Neural cell (in vitro differentiated cells): ENCODE data around the gene KRTAP2-2.

ENCODE experiments used
- EP300 ChIP-seq: fragments of 450-650 bp; conservative IDR thresholded peaks from 2 replicates; pipeline ENCODE4 v1.6.1; 2014; ENCODE audit warnings: antibody characterized with exemption, mild to moderate bottlenecking, moderate library complexity; ENCODE audit not compliant: poor library complexity, severe bottlenecking
- EZH2 ChIP-seq: fragments of 200-600, 300-800 bp; shearing (Covaris generic), sonication (generic); IDR thresholded peaks from 2 replicates; pipeline ENCODE4 v1.6.1; 2014; ENCODE audit warnings: antibody characterized with exemption, low read length, borderline replicate concordance, mild to moderate bottlenecking; ENCODE audit not compliant: insufficient read depth, poor library complexity, severe bottlenecking
- TF ChIP-seq, protein P1 (sequence below): fragments of 450-650 bp; IDR thresholded peaks from 2 replicates; pipeline ENCODE4 v1.5.1; 2014; ENCODE audit warnings: antibody characterized with exemption, mild to moderate bottlenecking, moderate library complexity; ENCODE audit not compliant: poor library complexity, severe bottlenecking

DNA sequence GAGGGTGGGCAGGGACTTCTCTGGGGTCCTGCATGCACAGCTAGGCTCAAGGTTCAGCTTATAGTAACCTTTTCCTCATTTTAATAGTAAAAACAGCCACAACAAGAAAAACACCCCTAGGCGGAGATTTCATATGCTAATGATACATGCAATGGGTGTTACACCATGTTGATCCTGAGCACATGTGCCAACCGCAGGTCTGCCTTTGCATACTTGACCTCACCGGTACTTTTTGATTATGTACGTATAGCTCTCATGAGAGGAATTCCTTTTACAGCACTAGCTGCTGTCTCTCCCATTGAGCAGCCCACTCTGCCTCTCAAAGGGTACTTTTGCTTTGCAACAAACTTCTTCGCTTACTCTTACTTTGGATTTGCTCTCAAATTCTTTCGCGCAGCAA lies 41.0 kb upstream of the KRTAP2-2 start:
- TF ChIP-seq, protein P1, sequence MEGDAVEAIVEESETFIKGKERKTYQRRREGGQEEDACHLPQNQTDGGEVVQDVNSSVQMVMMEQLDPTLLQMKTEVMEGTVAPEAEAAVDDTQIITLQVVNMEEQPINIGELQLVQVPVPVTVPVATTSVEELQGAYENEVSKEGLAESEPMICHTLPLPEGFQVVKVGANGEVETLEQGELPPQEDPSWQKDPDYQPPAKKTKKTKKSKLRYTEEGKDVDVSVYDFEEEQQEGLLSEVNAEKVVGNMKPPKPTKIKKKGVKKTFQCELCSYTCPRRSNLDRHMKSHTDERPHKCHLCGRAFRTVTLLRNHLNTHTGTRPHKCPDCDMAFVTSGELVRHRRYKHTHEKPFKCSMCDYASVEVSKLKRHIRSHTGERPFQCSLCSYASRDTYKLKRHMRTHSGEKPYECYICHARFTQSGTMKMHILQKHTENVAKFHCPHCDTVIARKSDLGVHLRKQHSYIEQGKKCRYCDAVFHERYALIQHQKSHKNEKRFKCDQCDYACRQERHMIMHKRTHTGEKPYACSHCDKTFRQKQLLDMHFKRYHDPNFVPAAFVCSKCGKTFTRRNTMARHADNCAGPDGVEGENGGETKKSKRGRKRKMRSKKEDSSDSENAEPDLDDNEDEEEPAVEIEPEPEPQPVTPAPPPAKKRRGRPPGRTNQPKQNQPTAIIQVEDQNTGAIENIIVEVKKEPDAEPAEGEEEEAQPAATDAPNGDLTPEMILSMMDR, result no peak
- TF ChIP-seq EZH2 (no peak), EP300 (no peak)
